HCT116 (cell line): ENCODE measurements around the gene NCLN. TPM values are rescaled to one million over a fixed set of nuclear protein-coding genes. Genes with fewer than 3 reads are reported as not detected.

Source experiments
- ATAC-seq: fragments of 200-7000 bp; cut with Tn5 transposase; 2 replicates; pipeline ENCODE4 v1.9.1; 2020; ENCODE audit warnings: mild to moderate bottlenecking, moderate library complexity
- BruUV-seq: library from RNA; stranded (reverse); fragments of 400-500 nt; replicated peaks from 2 replicates; lab custom pipeline; 2021; lab: Mats Ljungman, UMichigan
- CTCF ChIA-PET: fragments of 300-600 bp; sonication (Branson Sonifier 250); formaldehyde crosslinking; loops from one replicate; lab custom pipeline; 2021; ENCODE audit warnings: antibody characterized with exemption; lab: Charles Lee
- POLR2A ChIA-PET: fragments of 300-600, 350-600 bp; sonication (Branson Sonifier 250); formaldehyde crosslinking; loops from one replicate; lab custom pipeline; 2021; ENCODE audit warnings: antibody characterized with exemption; lab: Charles Lee
- RAD21 ChIA-PET, 2 experiments: fragments of 300-600 bp; sonication (Branson Sonifier 250); formaldehyde crosslinking; loops; one replicate each; lab custom pipeline; 2023; ENCODE audit warnings: low total read pairs in 2 of 2; ENCODE audit not compliant: uncharacterized antibody in 2 of 2, unreplicated experiment in 2 of 2, low non-redundant PET in 1 of 2; lab: Charles Lee
- DNase-seq: peaks from one replicate; pipeline ENCODE4 v3.0.0-alpha.2; 2010; ENCODE audit warnings: low read depth, low spot score
- H2AFZ ChIP-seq: fragments of 200-600 bp; shearing (Covaris generic), sonication (generic); 2 replicates; pipeline ENCODE4 v1.6.1; 2017; ENCODE audit warnings: low read depth, mixed run types, mixed read lengths, antibody characterized with exemption, low read length; ENCODE audit not compliant: poor library complexity, severe bottlenecking
- H3K27ac ChIP-seq: 2 replicates; pipeline ENCODE4 v1.5.1; 2012; ENCODE audit warnings: low read depth, low read length
- H3K27me3 ChIP-seq: fragments of 200-600 bp; sonication (generic); 2 replicates; pipeline ENCODE4 v1.6.1; 2016; ENCODE audit warnings: mixed run types, low read length, mixed read lengths; ENCODE audit not compliant: insufficient read depth
- H3K36me3 ChIP-seq, 2 experiments: fragments of 200-500 bp in 1 of 2; fragments of 200-600 bp in 1 of 2; sonication (Bioruptor generic) in 1 of 2; sonication (generic) in 1 of 2; 2 replicates each; pipeline versions ENCODE4 v1.5.1 to v1.6.1; 2014 to 2016; ENCODE audit warnings: low read length in 2 of 2, inconsistent platforms in 1 of 2, mixed read lengths in 1 of 2, mixed run types in 1 of 2; ENCODE audit not compliant: insufficient read depth in 2 of 2, control insufficient read depth in 1 of 2
- H3K4me1 ChIP-seq, 2 experiments: fragments of 200-600 bp in 1 of 2; sonication (generic) in 1 of 2; 2 replicates each; pipeline versions ENCODE4 v1.5.1 to v1.6.1; 2012 to 2017; ENCODE audit warnings: low read length in 2 of 2, inconsistent platforms in 1 of 2, mild to moderate bottlenecking in 1 of 2, mixed read lengths in 1 of 2, mixed run types in 1 of 2, moderate library complexity in 1 of 2; ENCODE audit not compliant: insufficient read depth in 2 of 2, control insufficient read depth in 1 of 2
- H3K4me2 ChIP-seq: fragments of 200-600 bp; sonication (generic); 2 replicates; pipeline ENCODE4 v1.6.1; 2017; ENCODE audit warnings: mixed run types, low read length, mixed read lengths
- H3K4me3 ChIP-seq, 2 experiments: fragments of 200-600 bp in 1 of 2; sonication (generic) in 1 of 2; replicated peaks in 1 of 2; 2 replicates each; pipeline ENCODE4 v1.5.1; 2011 to 2016; ENCODE audit warnings: low read length in 2 of 2, control low read depth in 1 of 2, low read depth in 1 of 2, mild to moderate bottlenecking in 1 of 2, mixed read lengths in 1 of 2, mixed run types in 1 of 2
- H3K79me2 ChIP-seq: fragments of 200-600 bp; sonication (generic); 2 replicates; pipeline ENCODE4 v1.6.1; 2017; ENCODE audit warnings: mild to moderate bottlenecking, mixed run types, low read length, moderate library complexity, mixed read lengths; ENCODE audit not compliant: insufficient read depth
- H3K9ac ChIP-seq: fragments of 200-600 bp; sonication (generic); 2 replicates; pipeline ENCODE4 v1.6.1; 2016; ENCODE audit warnings: low read length, mixed read lengths
- H3K9me2 ChIP-seq: fragments of 200-600 bp; sonication (generic), shearing (Covaris generic); 2 replicates; pipeline ENCODE4 v1.6.1; 2017; ENCODE audit warnings: mixed run types, mild to moderate bottlenecking, moderate library complexity; ENCODE audit not compliant: insufficient read depth
- H3K9me3 ChIP-seq, 2 experiments: fragments of 200-500 bp in 1 of 2; fragments of 200-600 bp in 1 of 2; sonication (Bioruptor generic) in 1 of 2; sonication (generic) in 1 of 2; 2 replicates each; pipeline ENCODE4 v1.6.1; 2014 to 2017; ENCODE audit warnings: low read length in 2 of 2, mixed read lengths in 2 of 2, inconsistent platforms in 1 of 2, low read depth in 1 of 2, mild to moderate bottlenecking in 1 of 2, mixed run types in 1 of 2, moderate library complexity in 1 of 2; ENCODE audit not compliant: control insufficient read depth in 1 of 2, insufficient read depth in 1 of 2
- H4K20me1 ChIP-seq: fragments of 200-600 bp; sonication (generic), shearing (Covaris generic); 2 replicates; pipeline ENCODE4 v1.6.1; 2017; ENCODE audit warnings: mixed run types, mild to moderate bottlenecking, moderate library complexity; ENCODE audit not compliant: insufficient read depth
- CBX3 ChIP-seq: IDR thresholded peaks from 2 replicates; pipeline ENCODE4 v1.6.1; 2012; ENCODE audit warnings: low read depth
- CEBPB ChIP-seq: IDR thresholded peaks from 2 replicates; pipeline ENCODE4 v1.6.1; 2012; ENCODE audit warnings: low read depth
- EGR1 ChIP-seq: IDR thresholded peaks from 2 replicates; pipeline ENCODE4 v1.6.1; 2012; ENCODE audit warnings: low read depth
- ELF1 ChIP-seq: IDR thresholded peaks from 2 replicates; pipeline ENCODE4 v1.6.1; 2012; ENCODE audit warnings: low read depth, borderline replicate concordance
- EZH2phosphoT487 ChIP-seq: fragments of 200-600 bp; IDR thresholded peaks from 2 replicates; pipeline ENCODE4 v1.6.1; 2018; ENCODE audit warnings: antibody characterized with exemption, borderline replicate concordance
- FOSL1 ChIP-seq: IDR thresholded peaks from 2 replicates; pipeline ENCODE4 v1.6.1; 2012; ENCODE audit warnings: low read depth
- POLR2AphosphoS5 ChIP-seq: IDR thresholded peaks from 2 replicates; pipeline ENCODE4 v1.6.1; 2011; ENCODE audit warnings: mild to moderate bottlenecking, low read depth, low read length, moderate library complexity
- RAD21 ChIP-seq: IDR thresholded peaks from 2 replicates; pipeline ENCODE4 v1.6.1; 2012; ENCODE audit warnings: low read depth, mild to moderate bottlenecking
- SIN3A ChIP-seq: IDR thresholded peaks from 2 replicates; pipeline ENCODE4 v1.6.1; 2012; ENCODE audit warnings: low read depth
- SP1 ChIP-seq: IDR thresholded peaks from 2 replicates; pipeline ENCODE4 v1.6.1; 2012; ENCODE audit warnings: low read depth
- TCF7L2 ChIP-seq: IDR thresholded peaks from 2 replicates; pipeline ENCODE4 v1.7.0; 2011; ENCODE audit warnings: borderline replicate concordance, inconsistent platforms; ENCODE audit not compliant: insufficient read depth, insufficient read length; ENCODE audit errors: extremely low read depth
- YY1 ChIP-seq: IDR thresholded peaks from 2 replicates; pipeline ENCODE4 v1.6.1; 2011; ENCODE audit warnings: low read length, low read depth, moderate library complexity, mild to moderate bottlenecking; ENCODE audit not compliant: insufficient replicate concordance; ENCODE audit errors: extremely low read depth
- ZFX ChIP-seq: fragments of 450-650 bp; IDR thresholded peaks from 2 replicates; pipeline ENCODE4 v1.6.1; 2017
- ZNF274 ChIP-seq: fragments of 200-500 bp; sonication (Bioruptor generic); IDR thresholded peaks from 2 replicates; pipeline ENCODE4 v1.6.1; 2014; ENCODE audit warnings: mild to moderate bottlenecking, low read depth, low read length, inconsistent platforms
- intact Hi-C: fragments of 100-400 bp; cut with micrococcal nuclease; formaldehyde crosslinking; loops from 2 replicates; pipeline ENCODE4 v1.10.0; 2022
- total RNA-seq: library from RNA; stranded (reverse); gene quantifications from one replicate; pipeline ENCODE4 v1.2.1, GENCODE V29; 2021; ENCODE audit not compliant: unreplicated experiment
- TF ChIP-seq, protein P1 (sequence below): IDR thresholded peaks from 2 replicates; pipeline ENCODE4 v1.6.1; 2011; ENCODE audit warnings: mild to moderate bottlenecking, low read length, moderate library complexity; ENCODE audit not compliant: insufficient replicate concordance; ENCODE audit errors: extremely low read depth
- TF ChIP-seq, protein P2 (sequence below): IDR thresholded peaks from 2 replicates; pipeline ENCODE4 v1.6.1; 2012
- TF ChIP-seq, protein P3 (sequence below), 3 experiments: fragments of 200-600 bp in 1 of 3; sonication (generic) in 1 of 3; IDR thresholded peaks in 2 of 3; conservative IDR thresholded peaks in 1 of 3; 2 replicates each; pipeline ENCODE4 v1.5.1; 2012 to 2017; ENCODE audit warnings: low read depth in 2 of 3, low read length in 2 of 3, antibody characterized with exemption in 1 of 3, borderline replicate concordance in 1 of 3, control low read depth in 1 of 3, mild to moderate bottlenecking in 1 of 3, mixed read lengths in 1 of 3, mixed run types in 1 of 3, moderate library complexity in 1 of 3; ENCODE audit not compliant: insufficient read depth in 1 of 3
- TF ChIP-seq, protein P4 (sequence below): IDR thresholded peaks from 2 replicates; pipeline ENCODE4 v1.6.1; 2012
- TF ChIP-seq, protein P5 (sequence below): IDR thresholded peaks from 2 replicates; pipeline ENCODE4 v1.6.1; 2012; ENCODE audit warnings: low read depth

Gene NCLN
- total RNA-seq, 1 experiment from 2014 or later, result 119 TPM

DNA sequence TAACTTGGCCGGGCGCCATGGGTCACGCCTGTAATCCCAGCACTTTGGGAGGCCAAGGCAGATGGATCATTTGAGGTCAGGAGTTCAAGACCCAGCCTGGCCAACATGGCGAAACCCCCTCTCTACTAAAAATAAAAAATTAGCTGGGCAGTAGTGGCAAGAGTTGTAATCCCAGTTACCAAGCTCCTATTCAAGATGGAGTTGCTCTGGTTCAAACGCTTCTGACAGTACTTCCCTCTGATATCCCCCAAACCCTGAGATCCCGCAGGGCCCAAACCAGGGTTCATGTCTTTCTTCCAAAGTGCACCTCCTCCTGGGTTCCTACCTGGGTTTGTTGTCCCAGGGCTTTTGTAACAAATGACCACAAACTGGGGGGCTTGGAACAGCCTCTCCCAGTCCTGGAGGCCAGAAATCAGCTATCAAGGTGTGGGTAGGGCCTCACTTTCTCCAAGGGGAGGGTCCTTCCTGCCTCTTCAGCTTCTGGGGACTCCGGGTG, 52.4 kb downstream of the NCLN start:
- intact Hi-C loops, result no loop called here
- no peaks in the 10 kb centered on the region for H3K36me3 ChIP-seq
- H3K27me3 ChIP-seq, result peaks cover 11% of the 10 kb centered on the region
- no peaks in the 10 kb centered on the region for H3K79me2 ChIP-seq
- TF ChIP-seq FOSL1, result no peak
- no peak for TF ChIP-seq EZH2phosphoT487
- no peak for TF ChIP-seq ZNF274
- TF ChIP-seq ELF1, result no peak
- no peak for TF ChIP-seq TCF7L2
- TF ChIP-seq, protein P1, sequence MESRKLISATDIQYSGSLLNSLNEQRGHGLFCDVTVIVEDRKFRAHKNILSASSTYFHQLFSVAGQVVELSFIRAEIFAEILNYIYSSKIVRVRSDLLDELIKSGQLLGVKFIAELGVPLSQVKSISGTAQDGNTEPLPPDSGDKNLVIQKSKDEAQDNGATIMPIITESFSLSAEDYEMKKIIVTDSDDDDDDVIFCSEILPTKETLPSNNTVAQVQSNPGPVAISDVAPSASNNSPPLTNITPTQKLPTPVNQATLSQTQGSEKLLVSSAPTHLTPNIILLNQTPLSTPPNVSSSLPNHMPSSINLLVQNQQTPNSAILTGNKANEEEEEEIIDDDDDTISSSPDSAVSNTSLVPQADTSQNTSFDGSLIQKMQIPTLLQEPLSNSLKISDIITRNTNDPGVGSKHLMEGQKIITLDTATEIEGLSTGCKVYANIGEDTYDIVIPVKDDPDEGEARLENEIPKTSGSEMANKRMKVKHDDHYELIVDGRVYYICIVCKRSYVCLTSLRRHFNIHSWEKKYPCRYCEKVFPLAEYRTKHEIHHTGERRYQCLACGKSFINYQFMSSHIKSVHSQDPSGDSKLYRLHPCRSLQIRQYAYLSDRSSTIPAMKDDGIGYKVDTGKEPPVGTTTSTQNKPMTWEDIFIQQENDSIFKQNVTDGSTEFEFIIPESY, result no peak
- TF ChIP-seq, protein P2, sequence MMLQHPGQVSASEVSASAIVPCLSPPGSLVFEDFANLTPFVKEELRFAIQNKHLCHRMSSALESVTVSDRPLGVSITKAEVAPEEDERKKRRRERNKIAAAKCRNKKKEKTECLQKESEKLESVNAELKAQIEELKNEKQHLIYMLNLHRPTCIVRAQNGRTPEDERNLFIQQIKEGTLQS, result no peak
- TF ChIP-seq, protein P3, sequence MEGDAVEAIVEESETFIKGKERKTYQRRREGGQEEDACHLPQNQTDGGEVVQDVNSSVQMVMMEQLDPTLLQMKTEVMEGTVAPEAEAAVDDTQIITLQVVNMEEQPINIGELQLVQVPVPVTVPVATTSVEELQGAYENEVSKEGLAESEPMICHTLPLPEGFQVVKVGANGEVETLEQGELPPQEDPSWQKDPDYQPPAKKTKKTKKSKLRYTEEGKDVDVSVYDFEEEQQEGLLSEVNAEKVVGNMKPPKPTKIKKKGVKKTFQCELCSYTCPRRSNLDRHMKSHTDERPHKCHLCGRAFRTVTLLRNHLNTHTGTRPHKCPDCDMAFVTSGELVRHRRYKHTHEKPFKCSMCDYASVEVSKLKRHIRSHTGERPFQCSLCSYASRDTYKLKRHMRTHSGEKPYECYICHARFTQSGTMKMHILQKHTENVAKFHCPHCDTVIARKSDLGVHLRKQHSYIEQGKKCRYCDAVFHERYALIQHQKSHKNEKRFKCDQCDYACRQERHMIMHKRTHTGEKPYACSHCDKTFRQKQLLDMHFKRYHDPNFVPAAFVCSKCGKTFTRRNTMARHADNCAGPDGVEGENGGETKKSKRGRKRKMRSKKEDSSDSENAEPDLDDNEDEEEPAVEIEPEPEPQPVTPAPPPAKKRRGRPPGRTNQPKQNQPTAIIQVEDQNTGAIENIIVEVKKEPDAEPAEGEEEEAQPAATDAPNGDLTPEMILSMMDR (IDR thresholded peaks at IDR 0.05 in 2 of 3, conservative IDR thresholded peaks at IDR 0.05 in 1 of 3; ENCODE audit: borderline replicate concordance in 1 of 3, insufficient read depth in 1 of 3, low read depth in 2 of 3, low read length in 2 of 3), result no peak
- TF ChIP-seq YY1, result no peak
- no peak for TF ChIP-seq SIN3A
- TF ChIP-seq, protein P4, sequence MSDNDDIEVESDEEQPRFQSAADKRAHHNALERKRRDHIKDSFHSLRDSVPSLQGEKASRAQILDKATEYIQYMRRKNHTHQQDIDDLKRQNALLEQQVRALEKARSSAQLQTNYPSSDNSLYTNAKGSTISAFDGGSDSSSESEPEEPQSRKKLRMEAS, result no peak
- no peak for TF ChIP-seq CBX3
- TF ChIP-seq EGR1, result no peak
- TF ChIP-seq CEBPB, result no peak
- no peak for TF ChIP-seq ZFX
- TF ChIP-seq, protein P5, sequence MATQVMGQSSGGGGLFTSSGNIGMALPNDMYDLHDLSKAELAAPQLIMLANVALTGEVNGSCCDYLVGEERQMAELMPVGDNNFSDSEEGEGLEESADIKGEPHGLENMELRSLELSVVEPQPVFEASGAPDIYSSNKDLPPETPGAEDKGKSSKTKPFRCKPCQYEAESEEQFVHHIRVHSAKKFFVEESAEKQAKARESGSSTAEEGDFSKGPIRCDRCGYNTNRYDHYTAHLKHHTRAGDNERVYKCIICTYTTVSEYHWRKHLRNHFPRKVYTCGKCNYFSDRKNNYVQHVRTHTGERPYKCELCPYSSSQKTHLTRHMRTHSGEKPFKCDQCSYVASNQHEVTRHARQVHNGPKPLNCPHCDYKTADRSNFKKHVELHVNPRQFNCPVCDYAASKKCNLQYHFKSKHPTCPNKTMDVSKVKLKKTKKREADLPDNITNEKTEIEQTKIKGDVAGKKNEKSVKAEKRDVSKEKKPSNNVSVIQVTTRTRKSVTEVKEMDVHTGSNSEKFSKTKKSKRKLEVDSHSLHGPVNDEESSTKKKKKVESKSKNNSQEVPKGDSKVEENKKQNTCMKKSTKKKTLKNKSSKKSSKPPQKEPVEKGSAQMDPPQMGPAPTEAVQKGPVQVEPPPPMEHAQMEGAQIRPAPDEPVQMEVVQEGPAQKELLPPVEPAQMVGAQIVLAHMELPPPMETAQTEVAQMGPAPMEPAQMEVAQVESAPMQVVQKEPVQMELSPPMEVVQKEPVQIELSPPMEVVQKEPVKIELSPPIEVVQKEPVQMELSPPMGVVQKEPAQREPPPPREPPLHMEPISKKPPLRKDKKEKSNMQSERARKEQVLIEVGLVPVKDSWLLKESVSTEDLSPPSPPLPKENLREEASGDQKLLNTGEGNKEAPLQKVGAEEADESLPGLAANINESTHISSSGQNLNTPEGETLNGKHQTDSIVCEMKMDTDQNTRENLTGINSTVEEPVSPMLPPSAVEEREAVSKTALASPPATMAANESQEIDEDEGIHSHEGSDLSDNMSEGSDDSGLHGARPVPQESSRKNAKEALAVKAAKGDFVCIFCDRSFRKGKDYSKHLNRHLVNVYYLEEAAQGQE, result no peak
- TF ChIP-seq POLR2AphosphoS5, result no peak
- no peak for TF ChIP-seq RAD21
- no peak for TF ChIP-seq SP1
- H3K27ac ChIP-seq, result no peak overlapping the region
- ChIA-PET POLR2A (no interaction called here), RAD21 (no interaction called here), CTCF (no interaction called here)
- no peaks in the 10 kb centered on the region for H3K4me1 ChIP-seq
- BruUV-seq, result no TSS peak
- no peaks in the 10 kb centered on the region for H3K9me3 ChIP-seq
- no peak overlapping the region for H2AFZ ChIP-seq
- H3K9ac ChIP-seq, result no peak overlapping the region
- no peaks in the 10 kb centered on the region for H3K9me2 ChIP-seq
- DNase-seq, result no peak
- H4K20me1 ChIP-seq, result no peaks in the 10 kb centered on the region
- no peak overlapping the region for H3K4me3 ChIP-seq
- no peak overlapping the region for H3K4me2 ChIP-seq
- ATAC-seq, result no peak
